HL-60 (cell line): ENCODE results near the gene TTLL8.

ENCODE experiments used
- DNase-seq, 2 experiments: peaks; one replicate each; pipeline ENCODE4 v3.0.0-alpha.2; 2010 to 2020; ENCODE audit warnings: low read depth in 1 of 2, low spot score in 1 of 2
- H3K27ac ChIP-seq: fragments of 250-450 bp; sonication (Bioruptor Pico); replicated peaks from 2 replicates; pipeline ENCODE4 v1.5.1; 2020; ENCODE audit warnings: mild to moderate bottlenecking, moderate library complexity
- H3K27me3 ChIP-seq: fragments of 250-450 bp; sonication (Bioruptor Pico); 2 replicates; pipeline ENCODE4 v1.5.1; 2021; ENCODE audit warnings: mild to moderate bottlenecking, moderate library complexity; ENCODE audit not compliant: insufficient read depth, poor library complexity, severe bottlenecking
- H3K4me3 ChIP-seq: replicated peaks from 2 replicates; pipeline ENCODE4 v1.5.1; 2011; ENCODE audit warnings: mild to moderate bottlenecking, control low read depth, low read length; ENCODE audit not compliant: insufficient read depth
- CTCF ChIP-seq: IDR thresholded peaks from one replicate; pipeline ENCODE4 v1.5.1; 2011; ENCODE audit warnings: low read length, control low read depth, inconsistent platforms; ENCODE audit not compliant: insufficient read depth
- GABPA ChIP-seq: IDR thresholded peaks from 2 replicates; pipeline ENCODE4 v1.6.1; 2012; ENCODE audit warnings: low read depth
- POLR2AphosphoS5 ChIP-seq: IDR thresholded peaks from 2 replicates; pipeline ENCODE4 v1.6.1; 2012; ENCODE audit warnings: low read depth
- SPI1 ChIP-seq: IDR thresholded peaks from 2 replicates; pipeline ENCODE4 v1.6.1; 2012; ENCODE audit warnings: low read depth, mild to moderate bottlenecking, borderline replicate concordance
- TF ChIP-seq, protein P1 (sequence below): IDR thresholded peaks from 2 replicates; pipeline ENCODE4 v1.6.1; 2012; ENCODE audit warnings: low read depth; ENCODE audit not compliant: insufficient replicate concordance

TTLL8 gene

DNA sequence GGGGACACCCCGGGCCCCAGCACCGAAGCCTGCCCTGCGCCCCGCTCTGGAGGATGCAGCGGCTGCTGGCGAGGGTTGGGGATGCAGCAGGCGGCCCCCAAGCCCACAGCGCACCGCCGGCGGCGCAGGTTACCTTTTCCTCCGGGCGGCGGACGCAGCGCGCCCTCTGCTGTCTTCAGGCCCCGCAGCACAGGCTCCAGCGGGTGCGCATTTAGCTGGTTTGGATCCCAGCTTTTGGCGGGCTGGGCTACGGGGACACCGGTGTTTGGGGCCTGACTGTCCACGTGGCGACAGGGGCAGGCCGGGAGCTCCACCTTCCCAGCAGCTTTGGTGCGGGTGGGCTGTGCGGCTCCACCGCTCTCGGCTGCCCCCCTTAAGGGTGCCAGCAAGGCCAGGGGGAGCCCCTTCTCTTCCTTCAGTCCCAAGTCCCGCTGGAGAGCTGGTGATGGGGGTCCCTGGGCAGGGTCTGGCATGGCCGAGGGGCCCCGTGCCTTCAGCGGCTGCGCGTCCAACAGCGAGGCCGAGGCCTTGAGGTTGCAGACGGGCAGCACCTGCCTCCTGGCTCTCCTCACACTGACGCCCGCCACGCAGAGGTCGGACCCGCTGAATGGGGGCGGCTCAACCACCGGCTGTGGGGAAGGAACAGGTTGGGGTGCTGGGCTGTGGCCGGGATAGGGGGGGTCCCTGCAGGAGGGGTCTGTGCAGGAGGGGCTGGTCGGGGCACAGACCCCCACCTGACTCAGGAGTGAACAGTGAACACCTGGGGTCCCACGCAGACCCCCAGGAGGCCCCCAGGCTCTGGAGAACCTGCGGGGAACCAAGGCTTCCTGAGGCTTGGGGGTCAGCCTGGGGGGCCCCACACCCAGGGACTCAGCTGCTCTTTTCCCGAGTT is 27.6 kb downstream of the TTLL8 start:
- DNase-seq: peak; percentile 50 to 75
- peak; percentile 84 for TF ChIP-seq CTCF
- TF ChIP-seq, protein P1, sequence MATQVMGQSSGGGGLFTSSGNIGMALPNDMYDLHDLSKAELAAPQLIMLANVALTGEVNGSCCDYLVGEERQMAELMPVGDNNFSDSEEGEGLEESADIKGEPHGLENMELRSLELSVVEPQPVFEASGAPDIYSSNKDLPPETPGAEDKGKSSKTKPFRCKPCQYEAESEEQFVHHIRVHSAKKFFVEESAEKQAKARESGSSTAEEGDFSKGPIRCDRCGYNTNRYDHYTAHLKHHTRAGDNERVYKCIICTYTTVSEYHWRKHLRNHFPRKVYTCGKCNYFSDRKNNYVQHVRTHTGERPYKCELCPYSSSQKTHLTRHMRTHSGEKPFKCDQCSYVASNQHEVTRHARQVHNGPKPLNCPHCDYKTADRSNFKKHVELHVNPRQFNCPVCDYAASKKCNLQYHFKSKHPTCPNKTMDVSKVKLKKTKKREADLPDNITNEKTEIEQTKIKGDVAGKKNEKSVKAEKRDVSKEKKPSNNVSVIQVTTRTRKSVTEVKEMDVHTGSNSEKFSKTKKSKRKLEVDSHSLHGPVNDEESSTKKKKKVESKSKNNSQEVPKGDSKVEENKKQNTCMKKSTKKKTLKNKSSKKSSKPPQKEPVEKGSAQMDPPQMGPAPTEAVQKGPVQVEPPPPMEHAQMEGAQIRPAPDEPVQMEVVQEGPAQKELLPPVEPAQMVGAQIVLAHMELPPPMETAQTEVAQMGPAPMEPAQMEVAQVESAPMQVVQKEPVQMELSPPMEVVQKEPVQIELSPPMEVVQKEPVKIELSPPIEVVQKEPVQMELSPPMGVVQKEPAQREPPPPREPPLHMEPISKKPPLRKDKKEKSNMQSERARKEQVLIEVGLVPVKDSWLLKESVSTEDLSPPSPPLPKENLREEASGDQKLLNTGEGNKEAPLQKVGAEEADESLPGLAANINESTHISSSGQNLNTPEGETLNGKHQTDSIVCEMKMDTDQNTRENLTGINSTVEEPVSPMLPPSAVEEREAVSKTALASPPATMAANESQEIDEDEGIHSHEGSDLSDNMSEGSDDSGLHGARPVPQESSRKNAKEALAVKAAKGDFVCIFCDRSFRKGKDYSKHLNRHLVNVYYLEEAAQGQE: no peak
- no peak for TF ChIP-seq SPI1
- TF ChIP-seq POLR2AphosphoS5: no peak
- TF ChIP-seq GABPA: no peak
- Histone ChIP-seq H3K27ac (no peak overlapping the region), H3K4me3 (no peak overlapping the region), H3K27me3 (peaks cover 27% of the 10 kb centered on the region)

DNA sequence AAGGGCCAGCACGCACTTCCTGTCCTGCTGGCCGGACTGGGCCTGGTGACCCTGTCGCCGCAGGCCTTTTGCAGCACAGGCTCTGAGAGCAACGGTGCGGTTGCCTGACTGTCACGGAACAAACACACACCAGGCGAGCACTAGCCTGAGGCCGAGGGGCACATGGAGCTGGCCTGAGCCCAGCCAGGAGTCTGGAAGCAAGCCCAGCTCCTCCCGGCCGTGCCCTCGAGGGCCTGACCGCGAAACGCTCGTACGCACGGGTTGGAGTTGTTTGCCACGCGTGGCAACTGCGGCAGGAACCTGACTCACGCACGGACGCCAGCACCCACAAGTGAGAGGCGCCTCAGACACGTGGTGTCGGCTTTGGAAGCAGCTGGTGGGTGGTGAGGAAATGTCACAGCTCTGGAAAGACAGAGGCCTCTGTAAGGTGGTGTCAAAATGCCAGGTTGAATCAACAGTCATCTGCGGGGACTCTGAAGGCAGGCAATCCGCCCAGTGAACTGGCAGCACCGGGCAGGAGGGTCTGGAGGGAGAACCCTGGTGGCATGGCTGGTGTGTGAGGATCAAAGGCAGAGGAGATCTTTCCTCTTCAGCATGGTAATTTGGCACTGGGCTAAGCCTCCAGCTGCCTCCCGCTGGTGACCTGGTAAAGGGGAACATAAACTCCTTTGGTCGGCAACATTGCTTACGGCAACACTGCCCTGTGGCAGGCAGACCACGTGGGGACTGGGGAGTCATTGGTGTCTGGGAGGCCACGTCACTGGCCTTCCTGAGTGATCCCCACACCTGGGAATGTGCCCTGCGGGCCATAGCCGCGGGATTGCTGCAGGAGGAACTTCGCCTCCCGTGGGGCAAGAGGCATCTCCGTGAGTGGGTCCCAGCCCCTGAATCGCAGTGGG is 30.2 kb downstream of the TTLL8 start:
- no peak overlapping the region for H3K27ac ChIP-seq
- 0 out of 2 replicates have a peak, but pooled peaks have one; percentile 23 for TF ChIP-seq POLR2AphosphoS5
- TF ChIP-seq, protein P1: no peak
- peak; percentile 57 to 80 for DNase-seq
- H3K4me3 ChIP-seq: no peak overlapping the region
- peaks cover 7% of the 10 kb centered on the region for H3K27me3 ChIP-seq

DNA sequence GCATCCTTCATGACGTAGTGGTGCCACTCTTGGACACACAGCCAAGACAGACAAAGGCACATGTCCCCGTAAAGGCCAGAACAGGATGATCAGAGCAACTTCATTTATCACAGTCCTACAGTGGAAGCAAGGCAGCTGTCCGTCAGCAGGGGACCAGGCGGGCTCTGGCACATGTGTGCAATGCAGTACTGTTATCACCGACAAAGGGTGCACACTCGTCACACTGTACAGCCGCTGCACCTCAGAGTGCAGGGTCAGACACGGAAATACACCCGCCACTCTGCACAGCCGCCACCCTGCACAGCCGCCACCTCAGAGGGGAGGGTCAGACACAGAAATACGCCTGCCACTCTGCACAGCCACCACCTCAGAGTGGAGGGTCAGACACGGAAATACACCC is 32.1 kb downstream of the TTLL8 start:
- Histone ChIP-seq H3K27me3 (peaks cover 7% of the 10 kb centered on the region), H3K4me3 (no peak overlapping the region), H3K27ac (no peak overlapping the region)
- no peak for DNase-seq
- TF ChIP-seq, protein P1: no peak
- no peak for TF ChIP-seq POLR2AphosphoS5
- no peak for TF ChIP-seq GABPA
- no peak for TF ChIP-seq CTCF
- TF ChIP-seq SPI1: no peak
